Mesothelial cell of epicardium (in vitro differentiated cells): ENCODE data around the gene TCEANC. TPM values are rescaled to one million over a fixed set of nuclear protein-coding genes. Genes with fewer than 3 reads are reported as not detected.
A peak's percentile ranks its signal among the peaks of the same experiment; 100 is the strongest.

Experiments
- DNase-seq, 2 experiments: peaks; one replicate each; pipeline ENCODE4 v3.0.0; 2021; ENCODE audit warnings: low spot score in 2 of 2; ENCODE audit not compliant: unreplicated experiment in 2 of 2
- H3K27ac Mint-ChIP-seq: 2 replicates; pipeline ENCODE4 v1.8.0; 2021; ENCODE audit warnings: mixed read lengths
- H3K27me3 Mint-ChIP-seq: 2 replicates; pipeline ENCODE4 v1.8.0; 2021; ENCODE audit warnings: low read depth, mixed read lengths
- H3K36me3 Mint-ChIP-seq: 2 replicates; pipeline ENCODE4 v1.8.0; 2021; ENCODE audit warnings: mixed read lengths
- H3K4me1 Mint-ChIP-seq: 2 replicates; pipeline ENCODE4 v1.8.0; 2021; ENCODE audit warnings: mixed read lengths
- H3K4me3 Mint-ChIP-seq: 2 replicates; pipeline ENCODE4 v1.8.0; 2021; ENCODE audit warnings: mild to moderate bottlenecking, moderate library complexity, mixed read lengths
- H3K9me3 Mint-ChIP-seq: 2 replicates; pipeline ENCODE4 v1.8.0; 2021; ENCODE audit warnings: mixed read lengths
- CTCF ChIP-seq: fragments of 200-600 bp; sonication (generic); IDR thresholded peaks from one replicate; pipeline ENCODE4 v1.5.0; 2021; ENCODE audit warnings: antibody characterized with exemption; ENCODE audit not compliant: unreplicated experiment
- total RNA-seq: library from RNA; stranded (reverse); gene quantifications from 3 replicates; pipeline ENCODE4 v1.2.1, GENCODE V29; 2021

The TCEANC gene
- total RNA-seq, 1 donor from 2014 or later: 3.8 TPM

- no peak for TF ChIP-seq CTCF
These were observed 1.8 kb upstream of the TCEANC start for GRCh38 chrX:13651150-13651549.

GRCh38 chrX:13652287-13652793, 601 bp upstream of the TCEANC start:
- no peak for TF ChIP-seq CTCF
- Mint-ChIP-seq H3K9me3 (peaks cover 7% of the 10 kb centered on the region), H3K4me3 (peak overlapping the region; percentile 82), H3K27ac (peak overlapping the region; percentile 93), H3K4me1 (peaks cover 18% of the 10 kb centered on the region), H3K27me3 (no peaks in the 10 kb centered on the region), H3K36me3 (no peaks in the 10 kb centered on the region)
- DNase-seq: no peak

More at GRCh38 chrX:13651150-13651549, 1.8 kb upstream of the TCEANC start:
- no peaks in the 10 kb centered on the region for H3K36me3 Mint-ChIP-seq
- no peak overlapping the region for H3K4me3 Mint-ChIP-seq
- no peaks in the 10 kb centered on the region for H3K9me3 Mint-ChIP-seq
- H3K27me3 Mint-ChIP-seq: no peaks in the 10 kb centered on the region
- peaks cover 23% of the 10 kb centered on the region for H3K4me1 Mint-ChIP-seq
- H3K27ac Mint-ChIP-seq: peak overlapping the region; percentile 0
- DNase-seq: no peak

DNA sequence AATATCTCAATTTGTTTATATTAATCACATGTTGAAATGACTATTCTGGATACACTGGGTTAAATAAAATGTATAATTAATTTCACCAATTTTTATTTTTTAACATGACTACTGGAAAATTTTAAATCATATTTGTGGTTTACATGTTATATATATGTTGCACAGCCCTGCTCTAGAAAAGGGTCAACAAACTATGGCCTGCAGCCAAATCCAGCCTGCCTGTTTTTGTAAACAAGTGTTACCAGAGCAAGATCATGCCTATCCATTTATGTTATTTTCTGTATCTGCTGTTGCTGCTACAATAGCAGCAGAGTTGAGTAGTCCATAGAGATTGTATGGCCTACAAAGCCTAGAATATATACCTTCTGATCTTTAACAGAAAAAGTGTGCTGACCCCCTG, 1.2 kb downstream of the TCEANC start:
- no peak for TF ChIP-seq CTCF
- no peak overlapping the region for H3K4me3 Mint-ChIP-seq
- no peaks in the 10 kb centered on the region for H3K36me3 Mint-ChIP-seq
- peaks cover 7% of the 10 kb centered on the region for H3K9me3 Mint-ChIP-seq
- no peak for DNase-seq
- no peaks in the 10 kb centered on the region for H3K27me3 Mint-ChIP-seq
- peaks cover 14% of the 10 kb centered on the region for H3K4me1 Mint-ChIP-seq
- no peak overlapping the region for H3K27ac Mint-ChIP-seq

- Mint-ChIP-seq H3K9me3 (peaks cover 12% of the 10 kb centered on the region), H3K27ac (no peak overlapping the region), H3K27me3 (no peaks in the 10 kb centered on the region), H3K36me3 (peaks cover 5% of the 10 kb centered on the region), H3K4me3 (no peak overlapping the region), H3K4me1 (peaks cover 13% of the 10 kb centered on the region)
- no peak for TF ChIP-seq CTCF
- no peak for DNase-seq
These were observed 2.7 kb downstream of the TCEANC start for GRCh38 chrX:13655674-13656073.

GRCh38 chrX:13658602-13659001, 5.7 kb downstream of the TCEANC start:
- Mint-ChIP-seq H3K4me1 (peaks cover 7% of the 10 kb centered on the region), H3K27ac (peak overlapping the region; percentile 88), H3K36me3 (peaks cover 19% of the 10 kb centered on the region), H3K9me3 (peaks cover 15% of the 10 kb centered on the region), H3K4me3 (no peak overlapping the region), H3K27me3 (no peaks in the 10 kb centered on the region)
- TF ChIP-seq CTCF: peak; percentile 66
- DNase-seq: no peak

DNA sequence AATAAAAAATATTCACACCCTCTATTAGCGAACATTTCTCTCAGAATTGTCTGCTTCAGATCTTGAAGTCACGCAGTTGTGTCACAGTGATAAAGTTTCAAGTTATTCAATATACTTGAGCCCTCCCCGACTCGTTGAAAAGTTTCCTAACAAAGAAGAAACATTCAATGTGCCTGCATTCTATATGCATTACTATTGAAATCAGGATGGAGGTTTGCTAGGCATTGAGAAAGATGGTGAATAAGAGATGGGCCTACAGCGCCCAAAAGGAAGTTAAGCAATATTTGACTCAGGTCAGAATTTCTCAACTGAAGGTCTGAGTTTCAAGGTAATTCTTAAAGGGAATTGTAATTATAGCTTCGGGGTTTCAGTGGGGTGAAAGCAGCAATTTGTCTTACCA, 6.1 kb downstream of the TCEANC start:
- no peak overlapping the region for H3K4me3 Mint-ChIP-seq
- H3K27ac Mint-ChIP-seq: peak overlapping the region; percentile 88
- H3K27me3 Mint-ChIP-seq: no peaks in the 10 kb centered on the region
- DNase-seq: no peak
- H3K4me1 Mint-ChIP-seq: peaks cover 7% of the 10 kb centered on the region
- peaks cover 19% of the 10 kb centered on the region for H3K36me3 Mint-ChIP-seq
- H3K9me3 Mint-ChIP-seq: peaks cover 15% of the 10 kb centered on the region
- no peak for TF ChIP-seq CTCF
